C4-2B (cell line): ENCODE measurements around the gene GALK2.

ENCODE experiments used
- H3K27ac ChIP-seq: fragments of 450-650 bp; 2 replicates; pipeline ENCODE4 v1.5.1; 2017
- ZFX ChIP-seq: fragments of 450-650 bp; IDR thresholded peaks from 2 replicates; pipeline ENCODE4 v1.6.1; 2017
- TF ChIP-seq, protein P1 (sequence below): fragments of 450-650 bp; conservative IDR thresholded peaks from 2 replicates; pipeline ENCODE4 v1.5.1; 2017; ENCODE audit warnings: mild to moderate bottlenecking

Gene GALK2

GRCh38 chr15:49278751-49279150 lies 108.7 kb downstream of the GALK2 start:
- H3K27ac ChIP-seq = no peak overlapping the region
- no peak for TF ChIP-seq ZFX
- TF ChIP-seq, protein P1, sequence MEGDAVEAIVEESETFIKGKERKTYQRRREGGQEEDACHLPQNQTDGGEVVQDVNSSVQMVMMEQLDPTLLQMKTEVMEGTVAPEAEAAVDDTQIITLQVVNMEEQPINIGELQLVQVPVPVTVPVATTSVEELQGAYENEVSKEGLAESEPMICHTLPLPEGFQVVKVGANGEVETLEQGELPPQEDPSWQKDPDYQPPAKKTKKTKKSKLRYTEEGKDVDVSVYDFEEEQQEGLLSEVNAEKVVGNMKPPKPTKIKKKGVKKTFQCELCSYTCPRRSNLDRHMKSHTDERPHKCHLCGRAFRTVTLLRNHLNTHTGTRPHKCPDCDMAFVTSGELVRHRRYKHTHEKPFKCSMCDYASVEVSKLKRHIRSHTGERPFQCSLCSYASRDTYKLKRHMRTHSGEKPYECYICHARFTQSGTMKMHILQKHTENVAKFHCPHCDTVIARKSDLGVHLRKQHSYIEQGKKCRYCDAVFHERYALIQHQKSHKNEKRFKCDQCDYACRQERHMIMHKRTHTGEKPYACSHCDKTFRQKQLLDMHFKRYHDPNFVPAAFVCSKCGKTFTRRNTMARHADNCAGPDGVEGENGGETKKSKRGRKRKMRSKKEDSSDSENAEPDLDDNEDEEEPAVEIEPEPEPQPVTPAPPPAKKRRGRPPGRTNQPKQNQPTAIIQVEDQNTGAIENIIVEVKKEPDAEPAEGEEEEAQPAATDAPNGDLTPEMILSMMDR = no peak

DNA sequence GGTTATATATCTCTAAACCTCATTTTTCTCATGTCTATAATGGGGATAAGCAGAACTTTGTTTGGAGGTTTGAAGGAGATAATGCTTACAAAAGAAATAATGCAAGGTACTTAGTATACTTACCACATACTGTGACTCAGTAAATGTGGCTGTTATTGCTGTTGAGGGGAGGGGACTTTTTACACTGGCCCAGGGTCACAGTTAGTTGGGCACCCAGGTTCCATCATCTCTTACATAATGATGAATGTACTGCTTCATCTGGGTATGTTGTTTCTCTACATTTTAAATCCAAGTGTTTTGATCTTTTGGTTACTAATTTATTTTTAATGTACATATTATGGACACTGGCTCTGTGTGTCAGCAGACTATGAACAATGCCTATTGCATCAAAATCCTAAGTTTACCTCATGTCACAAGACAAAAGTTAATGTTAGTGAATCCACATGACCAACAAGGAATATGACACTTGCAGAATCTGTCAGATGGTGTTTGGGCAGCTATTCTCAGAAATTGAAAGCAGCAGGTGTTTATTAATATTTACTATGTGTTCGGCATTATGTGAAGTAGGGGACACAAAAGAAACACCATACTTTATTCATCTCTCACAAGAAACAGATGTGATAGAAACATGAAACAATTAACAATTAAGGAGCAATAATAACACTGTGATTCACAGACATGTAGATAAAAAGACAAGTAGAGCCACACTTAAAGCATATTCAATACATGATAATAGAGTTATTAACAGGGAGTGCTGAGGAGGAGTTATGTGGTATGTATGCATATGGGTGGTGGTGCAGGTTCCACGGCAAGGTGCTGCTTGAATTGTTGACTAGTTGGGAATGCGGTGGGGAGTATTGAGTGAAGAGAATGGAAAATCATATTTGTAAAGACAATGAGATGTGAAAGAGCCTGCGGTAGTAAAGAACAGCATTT lies 109.7 kb downstream of the GALK2 start:
- H3K27ac ChIP-seq = no peak overlapping the region
- TF ChIP-seq ZFX = no peak
- TF ChIP-seq, protein P1 = no peak

- TF ChIP-seq ZFX = no peak
- TF ChIP-seq, protein P1 = no peak
- H3K27ac ChIP-seq = no peak overlapping the region
These were observed 112.3 kb downstream of the GALK2 start for GRCh38 chr15:49282366-49282765.

GRCh38 chr15:49286649-49287404 lies 116.8 kb downstream of the GALK2 start:
- H3K27ac ChIP-seq = no peak overlapping the region
- TF ChIP-seq, protein P1 = no peak
- TF ChIP-seq ZFX = no peak

- TF ChIP-seq, protein P1 = no peak
- no peak for TF ChIP-seq ZFX
- no peak overlapping the region for H3K27ac ChIP-seq
These were observed 117.4 kb downstream of the GALK2 start for GRCh38 chr15:49287481-49287880.

DNA sequence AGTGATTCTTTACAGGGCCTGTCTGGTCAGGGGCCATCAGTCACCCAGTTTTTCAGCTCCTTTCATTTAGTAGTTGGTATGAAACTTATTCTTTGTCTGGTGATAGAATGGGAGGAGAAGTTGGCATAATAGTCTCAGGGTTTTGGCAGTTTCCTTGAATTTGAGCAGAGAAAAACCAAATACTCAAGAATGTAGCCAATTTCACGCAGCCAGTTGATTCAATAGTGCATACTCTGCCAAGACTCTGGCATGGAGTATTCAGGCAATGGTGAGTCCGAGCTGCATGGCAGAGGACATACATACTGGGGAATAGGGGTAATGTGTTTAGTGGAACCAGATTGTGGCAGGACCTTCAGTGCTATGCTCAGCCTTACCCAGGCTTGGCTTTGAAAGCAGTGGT lies 118.3 kb downstream of the GALK2 start:
- TF ChIP-seq, protein P1 = no peak
- TF ChIP-seq ZFX = no peak
- no peak overlapping the region for H3K27ac ChIP-seq

- TF ChIP-seq, protein P1 = no peak
- no peak for TF ChIP-seq ZFX
- H3K27ac ChIP-seq = no peak overlapping the region
These were observed 120.1 kb downstream of the GALK2 start for GRCh38 chr15:49290191-49290590.
